HG02870 (cell line): ENCODE data around the gene RUNX1.

Experiments used
- ATAC-seq: cut with Tn5 transposase; IDR thresholded peaks from one replicate; pipeline ENCODE4 v1.9.1; 2021; ENCODE audit warnings: mild to moderate bottlenecking, moderate library complexity; ENCODE audit not compliant: unreplicated experiment

RUNX1 gene

GRCh38 chr21:34949499-34949898 lies 99.6 kb downstream of the RUNX1 start:
- ATAC-seq = no peak

GRCh38 chr21:34949030-34949429 lies 100.1 kb downstream of the RUNX1 start:
- ATAC-seq = no peak

GRCh38 chr21:34948157-34948556 lies 100.9 kb downstream of the RUNX1 start:
- no peak for ATAC-seq

GRCh38 chr21:34946916-34947534 lies 102.1 kb downstream of the RUNX1 start:
- no peak for ATAC-seq

GRCh38 chr21:34946385-34946840 lies 102.7 kb downstream of the RUNX1 start:
- no peak for ATAC-seq

GRCh38 chr21:34945288-34945687 lies 103.8 kb downstream of the RUNX1 start:
- ATAC-seq = no peak

GRCh38 chr21:34944015-34944755 lies 104.9 kb downstream of the RUNX1 start:
- ATAC-seq = no peak

GRCh38 chr21:34942911-34943310 lies 106.2 kb downstream of the RUNX1 start:
- peak; percentile 51 for ATAC-seq

GRCh38 chr21:34941162-34941561 lies 107.9 kb downstream of the RUNX1 start:
- ATAC-seq = no peak

GRCh38 chr21:34939673-34940331 lies 109.3 kb downstream of the RUNX1 start:
- no peak for ATAC-seq

- ATAC-seq = no peak
Observed at GRCh38 chr21:34938089-34938764, 110.9 kb downstream of the RUNX1 start.

GRCh38 chr21:34936883-34937563 lies 112.1 kb downstream of the RUNX1 start:
- no peak for ATAC-seq

GRCh38 chr21:34936371-34936789 lies 112.7 kb downstream of the RUNX1 start:
- ATAC-seq = no peak

GRCh38 chr21:34935898-34936297 lies 113.2 kb downstream of the RUNX1 start:
- ATAC-seq = no peak

- no peak for ATAC-seq
Observed at GRCh38 chr21:34935452-34935851, 113.7 kb downstream of the RUNX1 start.

GRCh38 chr21:34934350-34934749 lies 114.8 kb downstream of the RUNX1 start:
- no peak for ATAC-seq

GRCh38 chr21:34933609-34934335 lies 115.3 kb downstream of the RUNX1 start:
- ATAC-seq = no peak

GRCh38 chr21:34932233-34932632 lies 116.9 kb downstream of the RUNX1 start:
- no peak for ATAC-seq

- ATAC-seq = no peak
Observed at GRCh38 chr21:34930971-34931370, 118.1 kb downstream of the RUNX1 start.

GRCh38 chr21:34928637-34929036 lies 120.5 kb downstream of the RUNX1 start:
- no peak for ATAC-seq
